Measurements from ENCODE around the gene ZNF750.

GRCh38 chr17:82807101-82807500 lies 32.7 kb downstream of the ZNF750 start:
- TF ChIP-seq CTCF (IDR thresholded peaks at IDR 0.05) (no peak), POLR2A (IDR thresholded peaks at IDR 0.05) (no peak)

All from suprapubic skin (tissue), 3 donors.